ENCODE results near the gene CCDC47. TPM values are rescaled to one million over a fixed set of nuclear protein-coding genes. Genes with fewer than 3 reads are reported as not detected.

The CCDC47 gene
- total RNA-seq, 1 experiment from 2014 or later, result 80.5 TPM

- Mint-ChIP-seq H3K4me3 (ENCODE audit: low read depth, unreplicated experiment) (peak within 1 kb of the TSS; percentile 73), H3K4me1 (ENCODE audit: low read depth, unreplicated experiment) (peaks cover 45% of the 10 kb centered on the region), H3K9me3 (ENCODE audit: low read depth, unreplicated experiment) (peaks cover 2% of the 10 kb centered on the region), H3K36me3 (ENCODE audit: insufficient read depth, unreplicated experiment) (peaks cover 49% of the 10 kb centered on the region), H3K27ac (ENCODE audit: unreplicated experiment) (peak within 1 kb of the TSS; percentile 98), H3K27me3 (ENCODE audit: unreplicated experiment) (no peaks in the 10 kb centered on the region)
- CTCF ChIA-PET, result interaction anchor here (0.6 to 1.7 kb wide), 7 partner anchors 8 to 76 kb away, joined by 3 to 8 read pairs (median 3); no protein-coding TSS in a partner anchor
- peak; percentile 90 for DNase-seq
- no TSS peak for BruUV-seq (replicated peaks)
- intact Hi-C loops (cut with micrococcal nuclease; ENCODE audit: unreplicated experiment), result no loop called here
- no peak for TF ChIP-seq CTCF (IDR thresholded peaks at IDR 0.05; ENCODE audit: unreplicated experiment)
These were observed 958 bp upstream of the CCDC47 start, which contains the start of gene DDX42 for GRCh38 chr17:63774141-63774968. DDX42 (plus strand) TSS chr17:63774170; CDS start chr17:63787050, 12,880 bp downstream.

GRCh38 chr17:63772801-63773271, 561 bp downstream of the CCDC47 start:
- TSS peak; percentile 72 for BruUV-seq (replicated peaks)
- CTCF ChIA-PET, result interaction anchor here (0.5 to 1.4 kb wide), 2 partner anchors 16 to 30 kb away, joined by 3 to 5 read pairs; no protein-coding TSS in a partner anchor
- DNase-seq, result no peak
- peak overlapping the region; percentile 98 for H3K27ac Mint-ChIP-seq (ENCODE audit: unreplicated experiment)
- no peaks in the 10 kb centered on the region for H3K27me3 Mint-ChIP-seq (ENCODE audit: unreplicated experiment)
- intact Hi-C loops (cut with micrococcal nuclease; ENCODE audit: unreplicated experiment), result no loop called here
- H3K4me3 Mint-ChIP-seq (ENCODE audit: low read depth, unreplicated experiment), result peak overlapping the region; percentile 73
- H3K9me3 Mint-ChIP-seq (ENCODE audit: low read depth, unreplicated experiment), result peaks cover 2% of the 10 kb centered on the region
- TF ChIP-seq CTCF (IDR thresholded peaks at IDR 0.05; ENCODE audit: unreplicated experiment), result no peak
- peaks cover 45% of the 10 kb centered on the region for H3K36me3 Mint-ChIP-seq (ENCODE audit: insufficient read depth, unreplicated experiment)
- peaks cover 35% of the 10 kb centered on the region for H3K4me1 Mint-ChIP-seq (ENCODE audit: low read depth, unreplicated experiment)

GRCh38 chr17:63768433-63768832, 5.0 kb downstream of the CCDC47 start:
- Mint-ChIP-seq H3K4me3 (ENCODE audit: low read depth, unreplicated experiment) (no peak overlapping the region), H3K36me3 (ENCODE audit: insufficient read depth, unreplicated experiment) (peaks cover 26% of the 10 kb centered on the region), H3K27me3 (ENCODE audit: unreplicated experiment) (no peaks in the 10 kb centered on the region), H3K27ac (ENCODE audit: unreplicated experiment) (no peak overlapping the region), H3K4me1 (ENCODE audit: low read depth, unreplicated experiment) (peaks cover 12% of the 10 kb centered on the region), H3K9me3 (ENCODE audit: low read depth, unreplicated experiment) (peaks cover 2% of the 10 kb centered on the region)
- no TSS peak for BruUV-seq (replicated peaks)
- DNase-seq, result no peak
- TF ChIP-seq CTCF (IDR thresholded peaks at IDR 0.05; ENCODE audit: unreplicated experiment), result no peak
- intact Hi-C loops (cut with micrococcal nuclease; ENCODE audit: unreplicated experiment), result no loop called here
- CTCF ChIA-PET, result no interaction called here

- intact Hi-C loops (cut with micrococcal nuclease; ENCODE audit: unreplicated experiment), result no loop called here
- H3K9me3 Mint-ChIP-seq (ENCODE audit: low read depth, unreplicated experiment), result peaks cover 2% of the 10 kb centered on the region
- DNase-seq, result no peak
- TF ChIP-seq CTCF (IDR thresholded peaks at IDR 0.05; ENCODE audit: unreplicated experiment), result no peak
- peaks cover 12% of the 10 kb centered on the region for H3K4me1 Mint-ChIP-seq (ENCODE audit: low read depth, unreplicated experiment)
- H3K27me3 Mint-ChIP-seq (ENCODE audit: unreplicated experiment), result no peaks in the 10 kb centered on the region
- H3K36me3 Mint-ChIP-seq (ENCODE audit: insufficient read depth, unreplicated experiment), result peaks cover 22% of the 10 kb centered on the region
- H3K27ac Mint-ChIP-seq (ENCODE audit: unreplicated experiment), result no peak overlapping the region
- CTCF ChIA-PET, result no interaction called here
- no peak overlapping the region for H3K4me3 Mint-ChIP-seq (ENCODE audit: low read depth, unreplicated experiment)
- BruUV-seq (replicated peaks), result no TSS peak
These were observed 6.6 kb downstream of the CCDC47 start for GRCh38 chr17:63766754-63767153.
